Endothelial cell (in vitro differentiated cells): ENCODE measurements around the gene RFX5. TPM values are rescaled to one million over a fixed set of nuclear protein-coding genes. Genes with fewer than 3 reads are reported as not detected.
A peak's percentile ranks its signal among the peaks of the same experiment; 100 is the strongest.

ENCODE experiments used
- DNase-seq: peaks from one replicate; pipeline ENCODE4 v3.0.0; 2021; ENCODE audit warnings: low spot score
- H3K27ac Mint-ChIP-seq: one replicate; pipeline ENCODE4 v1.8.0; 2021; ENCODE audit warnings: mixed read lengths, inconsistent platforms; ENCODE audit not compliant: unreplicated experiment
- H3K27me3 Mint-ChIP-seq: one replicate; pipeline ENCODE4 v1.8.0; 2021; ENCODE audit warnings: mild to moderate bottlenecking, moderate library complexity, mixed read lengths, inconsistent platforms; ENCODE audit not compliant: unreplicated experiment
- H3K36me3 Mint-ChIP-seq: one replicate; pipeline ENCODE4 v1.8.0; 2021; ENCODE audit warnings: mild to moderate bottlenecking, low read depth, mixed read lengths, inconsistent platforms; ENCODE audit not compliant: unreplicated experiment
- H3K4me1 Mint-ChIP-seq: one replicate; pipeline ENCODE4 v1.8.0; 2021; ENCODE audit warnings: mild to moderate bottlenecking, mixed read lengths, inconsistent platforms; ENCODE audit not compliant: unreplicated experiment
- H3K4me3 Mint-ChIP-seq: one replicate; pipeline ENCODE4 v1.8.0; 2021; ENCODE audit warnings: mild to moderate bottlenecking, mixed read lengths, inconsistent platforms; ENCODE audit not compliant: unreplicated experiment
- H3K9me3 Mint-ChIP-seq: one replicate; pipeline ENCODE4 v1.8.0; 2021; ENCODE audit warnings: mixed read lengths, inconsistent platforms; ENCODE audit not compliant: unreplicated experiment
- total RNA-seq: library from RNA; stranded (reverse); fragmentation: NEBNext Ultra II Directional; extraction: Animal tissue kit (Norgen Biotek cat#: 25700); gene quantifications from one replicate; pipeline ENCODE4 v1.2.1, GENCODE V29; 2021; ENCODE audit not compliant: unreplicated experiment
- TF ChIP-seq, protein P1 (sequence below): fragments of 200-600 bp; sonication (generic); IDR thresholded peaks from one replicate; pipeline ENCODE4 v1.5.0; 2021; ENCODE audit warnings: antibody characterized with exemption; ENCODE audit not compliant: unreplicated experiment

Gene RFX5
- total RNA-seq, 1 donor from 2014 or later = 51.6 TPM

DNA sequence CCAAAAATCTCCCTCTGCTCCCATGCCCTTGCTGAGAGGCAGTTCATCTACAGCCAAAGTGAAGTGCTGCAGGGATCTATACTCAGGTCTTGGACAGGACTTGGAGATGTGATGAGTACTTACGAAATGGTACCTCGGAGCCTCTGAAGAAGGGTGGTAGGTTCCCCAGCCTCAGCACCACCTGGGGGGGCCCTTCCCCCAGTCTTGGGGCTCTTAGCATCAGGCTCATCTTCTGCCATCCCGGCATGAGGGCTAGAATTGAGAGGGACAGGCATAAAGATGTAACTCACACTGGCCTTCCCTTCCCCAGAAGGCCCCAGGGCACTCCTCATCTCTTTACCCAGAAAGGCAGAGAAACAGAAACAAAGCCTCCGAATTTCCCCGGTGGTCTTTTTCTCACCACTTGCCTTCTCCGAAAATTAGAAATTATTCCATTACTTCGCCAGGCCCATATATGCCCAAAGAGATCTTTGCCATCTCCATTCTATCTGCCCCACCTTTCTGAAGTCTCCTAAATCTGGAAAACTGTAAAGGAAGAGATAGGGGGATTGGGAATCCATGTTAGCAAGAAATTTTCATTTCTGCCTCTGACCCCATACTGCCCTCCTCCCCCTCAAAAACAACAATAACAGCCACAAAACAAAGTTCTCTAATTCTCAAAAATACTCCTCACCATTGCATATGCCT is 827 bp downstream of the RFX5 start:
- Mint-ChIP-seq H3K27me3 (peaks cover 15% of the 10 kb centered on the region), H3K27ac (peak overlapping the region; percentile 100), H3K9me3 (no peaks in the 10 kb centered on the region), H3K4me3 (peak overlapping the region; percentile 97), H3K4me1 (peaks cover 39% of the 10 kb centered on the region), H3K36me3 (peaks cover 33% of the 10 kb centered on the region)
- DNase-seq = no peak
- TF ChIP-seq, protein P1, sequence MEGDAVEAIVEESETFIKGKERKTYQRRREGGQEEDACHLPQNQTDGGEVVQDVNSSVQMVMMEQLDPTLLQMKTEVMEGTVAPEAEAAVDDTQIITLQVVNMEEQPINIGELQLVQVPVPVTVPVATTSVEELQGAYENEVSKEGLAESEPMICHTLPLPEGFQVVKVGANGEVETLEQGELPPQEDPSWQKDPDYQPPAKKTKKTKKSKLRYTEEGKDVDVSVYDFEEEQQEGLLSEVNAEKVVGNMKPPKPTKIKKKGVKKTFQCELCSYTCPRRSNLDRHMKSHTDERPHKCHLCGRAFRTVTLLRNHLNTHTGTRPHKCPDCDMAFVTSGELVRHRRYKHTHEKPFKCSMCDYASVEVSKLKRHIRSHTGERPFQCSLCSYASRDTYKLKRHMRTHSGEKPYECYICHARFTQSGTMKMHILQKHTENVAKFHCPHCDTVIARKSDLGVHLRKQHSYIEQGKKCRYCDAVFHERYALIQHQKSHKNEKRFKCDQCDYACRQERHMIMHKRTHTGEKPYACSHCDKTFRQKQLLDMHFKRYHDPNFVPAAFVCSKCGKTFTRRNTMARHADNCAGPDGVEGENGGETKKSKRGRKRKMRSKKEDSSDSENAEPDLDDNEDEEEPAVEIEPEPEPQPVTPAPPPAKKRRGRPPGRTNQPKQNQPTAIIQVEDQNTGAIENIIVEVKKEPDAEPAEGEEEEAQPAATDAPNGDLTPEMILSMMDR = no peak

DNA sequence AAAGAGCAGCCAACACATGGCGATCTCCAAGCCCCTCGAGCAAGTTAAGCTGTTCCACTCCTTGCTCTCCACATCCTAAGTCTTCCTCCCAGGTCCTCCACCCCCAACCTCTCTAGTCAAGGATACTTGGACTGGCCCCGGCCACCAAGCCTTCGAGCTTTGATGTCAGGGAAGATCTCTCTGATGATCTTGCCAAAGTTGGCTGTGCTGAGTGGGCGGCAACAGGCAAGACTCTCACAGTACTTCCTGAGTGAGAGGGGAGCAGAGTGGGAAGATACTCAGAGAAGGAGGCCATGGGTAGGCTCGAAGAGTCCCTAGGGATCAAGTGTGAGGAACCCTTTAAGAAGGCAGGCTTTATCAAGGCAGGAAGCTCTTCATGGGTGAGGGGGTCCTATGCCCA is 2.8 kb downstream of the RFX5 start:
- DNase-seq = no peak
- peaks cover 15% of the 10 kb centered on the region for H3K27me3 Mint-ChIP-seq
- peak overlapping the region; percentile 42 for H3K27ac Mint-ChIP-seq
- peak overlapping the region; percentile 59 for H3K4me3 Mint-ChIP-seq
- TF ChIP-seq, protein P1 = no peak
- peaks cover 33% of the 10 kb centered on the region for H3K36me3 Mint-ChIP-seq
- peaks cover 44% of the 10 kb centered on the region for H3K4me1 Mint-ChIP-seq
- H3K9me3 Mint-ChIP-seq = no peaks in the 10 kb centered on the region

DNA sequence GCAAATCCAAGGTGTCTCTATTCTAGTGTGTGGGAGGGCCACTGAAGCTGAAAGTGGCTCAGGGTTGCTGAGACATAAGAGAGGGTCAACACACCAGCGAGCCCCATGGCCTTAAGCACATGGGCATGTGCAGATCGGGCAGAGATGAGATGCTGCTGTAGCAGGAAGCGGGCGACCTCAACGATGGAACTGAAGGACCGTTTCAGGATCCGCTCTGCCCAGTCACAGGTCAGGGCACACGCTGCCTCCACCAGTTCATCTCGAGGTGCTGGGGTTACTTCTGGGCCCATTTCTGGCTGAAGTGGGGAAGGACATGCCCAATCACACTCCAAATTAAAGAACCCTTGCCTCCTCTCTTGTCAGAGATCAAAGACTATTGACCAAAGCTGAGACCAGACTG is 3.5 kb downstream of the RFX5 start:
- no peak for DNase-seq
- H3K27ac Mint-ChIP-seq = no peak overlapping the region
- peaks cover 44% of the 10 kb centered on the region for H3K4me1 Mint-ChIP-seq
- TF ChIP-seq, protein P1 = no peak
- peaks cover 15% of the 10 kb centered on the region for H3K27me3 Mint-ChIP-seq
- H3K4me3 Mint-ChIP-seq = peak overlapping the region; percentile 12
- peaks cover 33% of the 10 kb centered on the region for H3K36me3 Mint-ChIP-seq
- H3K9me3 Mint-ChIP-seq = no peaks in the 10 kb centered on the region

DNA sequence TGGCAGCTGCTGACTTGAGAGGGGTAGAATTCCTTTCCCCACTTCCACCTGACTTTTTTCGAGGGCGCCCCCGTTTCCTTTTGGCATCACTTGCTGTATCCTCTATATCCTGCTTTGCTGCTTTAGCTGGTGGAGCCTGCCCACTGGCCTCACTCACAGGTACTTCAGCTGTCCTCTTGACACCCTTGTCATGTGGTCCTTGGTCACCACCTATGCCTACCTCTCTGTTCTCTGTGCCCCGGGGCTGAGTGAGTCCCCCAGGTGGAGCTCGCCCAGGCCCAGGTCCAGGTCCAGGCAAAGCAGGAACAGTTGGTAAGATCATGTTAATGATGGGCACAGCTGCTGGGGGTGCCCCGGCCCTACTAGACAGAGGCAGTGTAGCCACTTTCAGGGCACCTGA is 4.5 kb downstream of the RFX5 start:
- no peak overlapping the region for H3K4me3 Mint-ChIP-seq
- H3K27me3 Mint-ChIP-seq = peaks cover 15% of the 10 kb centered on the region
- DNase-seq = no peak
- TF ChIP-seq, protein P1 = no peak
- peaks cover 32% of the 10 kb centered on the region for H3K36me3 Mint-ChIP-seq
- no peaks in the 10 kb centered on the region for H3K9me3 Mint-ChIP-seq
- peaks cover 38% of the 10 kb centered on the region for H3K4me1 Mint-ChIP-seq
- H3K27ac Mint-ChIP-seq = peak overlapping the region; percentile 36

DNA sequence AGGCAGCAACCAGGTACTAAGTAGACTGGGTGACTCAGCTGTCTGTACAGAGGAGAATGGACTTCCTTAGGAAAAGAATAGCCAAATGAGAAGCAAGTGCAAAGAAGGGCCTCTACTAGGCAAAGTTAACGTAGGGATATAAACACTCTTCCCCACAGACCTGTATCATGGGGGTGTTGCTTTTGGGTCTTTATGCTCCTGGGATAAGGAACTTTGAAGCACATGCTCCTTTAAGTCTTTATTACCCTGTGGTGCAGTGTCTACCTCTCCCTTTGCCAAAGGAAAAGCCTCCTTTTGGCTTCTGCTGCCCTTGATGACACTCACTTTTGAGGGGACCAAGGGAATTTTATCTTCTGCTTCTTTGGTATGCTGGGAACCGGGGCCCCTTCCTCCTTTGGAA is 5.0 kb downstream of the RFX5 start:
- Mint-ChIP-seq H3K36me3 (peaks cover 26% of the 10 kb centered on the region), H3K4me3 (no peak overlapping the region), H3K27ac (peak overlapping the region; percentile 50), H3K4me1 (peaks cover 32% of the 10 kb centered on the region), H3K9me3 (no peaks in the 10 kb centered on the region), H3K27me3 (peaks cover 9% of the 10 kb centered on the region)
- TF ChIP-seq, protein P1 = no peak
- no peak for DNase-seq
